ENCODE data around the gene ATXN1. TPM values are rescaled to one million over a fixed set of nuclear protein-coding genes. Genes with fewer than 3 reads are reported as not detected.
"Not testable (repeated sequence)": the region's sequence is repeated elsewhere in the genome, so short reads cannot be mapped to it uniquely, and the experiment has no call there.

Gene ATXN1
- total RNA-seq, 1 donor from 2014 or later, result 107 TPM

- Mint-ChIP-seq H3K27ac (no peak overlapping the region), H3K27me3 (ENCODE audit: insufficient read depth) (no peaks in the 10 kb centered on the region), H3K9me3 (no peaks in the 10 kb centered on the region), H3K4me1 (ENCODE audit: low read depth) (peaks cover 10% of the 10 kb centered on the region), H3K36me3 (ENCODE audit: low read depth) (peaks cover 15% of the 10 kb centered on the region), H3K4me3 (no peak overlapping the region)
- no peak for DNase-seq (ENCODE audit: low spot score)
- intact Hi-C loops (cut with micrococcal nuclease), result no loop called here
Observed at GRCh38 chr6:16391451-16391912, 369.8 kb downstream of the ATXN1 start.

- H3K4me1 Mint-ChIP-seq (ENCODE audit: low read depth); H3K9me3 Mint-ChIP-seq; H3K4me3 Mint-ChIP-seq; DNase-seq (ENCODE audit: low spot score); H3K27ac Mint-ChIP-seq; H3K27me3 Mint-ChIP-seq (ENCODE audit: insufficient read depth); intact Hi-C loops (cut with micrococcal nuclease): not testable (repeated sequence)
- H3K36me3 Mint-ChIP-seq (ENCODE audit: low read depth), result peaks cover 15% of the 10 kb centered on the region
Observed at GRCh38 chr6:16390909-16391450, 370.3 kb downstream of the ATXN1 start.

- Mint-ChIP-seq H3K27me3 (ENCODE audit: insufficient read depth) (no peaks in the 10 kb centered on the region), H3K9me3 (no peaks in the 10 kb centered on the region), H3K27ac (no peak overlapping the region), H3K36me3 (ENCODE audit: low read depth) (peaks cover 19% of the 10 kb centered on the region), H3K4me1 (ENCODE audit: low read depth) (peaks cover 10% of the 10 kb centered on the region), H3K4me3 (no peak overlapping the region)
- intact Hi-C loops (cut with micrococcal nuclease), result no loop called here
- no peak for DNase-seq (ENCODE audit: low spot score)
Observed at GRCh38 chr6:16389642-16390041, 371.6 kb downstream of the ATXN1 start.

- no peaks in the 10 kb centered on the region for H3K27me3 Mint-ChIP-seq (ENCODE audit: insufficient read depth)
- no peak overlapping the region for H3K4me3 Mint-ChIP-seq
- intact Hi-C loops (cut with micrococcal nuclease), result no loop called here
- peaks cover 9% of the 10 kb centered on the region for H3K4me1 Mint-ChIP-seq (ENCODE audit: low read depth)
- H3K9me3 Mint-ChIP-seq, result no peaks in the 10 kb centered on the region
- H3K36me3 Mint-ChIP-seq (ENCODE audit: low read depth), result peaks cover 20% of the 10 kb centered on the region
- DNase-seq (ENCODE audit: low spot score), result no peak
- H3K27ac Mint-ChIP-seq, result no peak overlapping the region
Observed at GRCh38 chr6:16388488-16388887, 372.8 kb downstream of the ATXN1 start.

- intact Hi-C loops (cut with micrococcal nuclease), result no loop called here
- H3K4me1 Mint-ChIP-seq (ENCODE audit: low read depth), result no peaks in the 10 kb centered on the region
Observed at GRCh38 chr6:16386057-16386456, 375.2 kb downstream of the ATXN1 start.

GRCh38 chr6:16383607-16384206 lies 377.6 kb downstream of the ATXN1 start:
- DNase-seq (ENCODE audit: low spot score), result no peak
- intact Hi-C loops (cut with micrococcal nuclease), result no loop called here
- Mint-ChIP-seq H3K27ac (no peak overlapping the region), H3K9me3 (no peaks in the 10 kb centered on the region), H3K4me1 (ENCODE audit: low read depth) (no peaks in the 10 kb centered on the region), H3K36me3 (ENCODE audit: low read depth) (peaks cover 21% of the 10 kb centered on the region), H3K4me3 (no peak overlapping the region), H3K27me3 (ENCODE audit: insufficient read depth) (no peaks in the 10 kb centered on the region)

More at GRCh38 chr6:16386057-16386456, 375.2 kb downstream of the ATXN1 start:
- H3K9me3 Mint-ChIP-seq, result no peaks in the 10 kb centered on the region
- DNase-seq (ENCODE audit: low spot score), result no peak
- no peaks in the 10 kb centered on the region for H3K27me3 Mint-ChIP-seq (ENCODE audit: insufficient read depth)
- peaks cover 18% of the 10 kb centered on the region for H3K36me3 Mint-ChIP-seq (ENCODE audit: low read depth)
- no peak overlapping the region for H3K27ac Mint-ChIP-seq
- H3K4me3 Mint-ChIP-seq, result no peak overlapping the region

GRCh38 chr6:16381968-16382367 lies 379.3 kb downstream of the ATXN1 start:
- H3K4me1 Mint-ChIP-seq (ENCODE audit: low read depth); H3K4me3 Mint-ChIP-seq; DNase-seq (ENCODE audit: low spot score); H3K27me3 Mint-ChIP-seq (ENCODE audit: insufficient read depth); H3K9me3 Mint-ChIP-seq; H3K27ac Mint-ChIP-seq; intact Hi-C loops (cut with micrococcal nuclease): not testable (repeated sequence)
- H3K36me3 Mint-ChIP-seq (ENCODE audit: low read depth), result peaks cover 18% of the 10 kb centered on the region

GRCh38 chr6:16380220-16380809 lies 380.9 kb downstream of the ATXN1 start:
- Mint-ChIP-seq H3K9me3 (no peaks in the 10 kb centered on the region), H3K4me1 (ENCODE audit: low read depth) (no peaks in the 10 kb centered on the region), H3K4me3 (no peak overlapping the region), H3K27ac (no peak overlapping the region), H3K27me3 (ENCODE audit: insufficient read depth) (no peaks in the 10 kb centered on the region), H3K36me3 (ENCODE audit: low read depth) (peaks cover 16% of the 10 kb centered on the region)
- DNase-seq (ENCODE audit: low spot score), result no peak
- intact Hi-C loops (cut with micrococcal nuclease), result no loop called here

- H3K36me3 Mint-ChIP-seq (ENCODE audit: low read depth), result peaks cover 17% of the 10 kb centered on the region
- H3K9me3 Mint-ChIP-seq; H3K4me3 Mint-ChIP-seq; intact Hi-C loops (cut with micrococcal nuclease); DNase-seq (ENCODE audit: low spot score); H3K27me3 Mint-ChIP-seq (ENCODE audit: insufficient read depth); H3K4me1 Mint-ChIP-seq (ENCODE audit: low read depth); H3K27ac Mint-ChIP-seq: not testable (repeated sequence)
Observed at GRCh38 chr6:16378360-16378759, 382.9 kb downstream of the ATXN1 start.

- no peak for DNase-seq (ENCODE audit: low spot score)
- peaks cover 10% of the 10 kb centered on the region for H3K4me1 Mint-ChIP-seq (ENCODE audit: low read depth)
- H3K9me3 Mint-ChIP-seq, result no peaks in the 10 kb centered on the region
- H3K27me3 Mint-ChIP-seq (ENCODE audit: insufficient read depth), result no peaks in the 10 kb centered on the region
- no peak overlapping the region for H3K27ac Mint-ChIP-seq
- peaks cover 17% of the 10 kb centered on the region for H3K36me3 Mint-ChIP-seq (ENCODE audit: low read depth)
- intact Hi-C loops (cut with micrococcal nuclease), result no loop called here
- no peak overlapping the region for H3K4me3 Mint-ChIP-seq
Observed at GRCh38 chr6:16377470-16377869, 383.8 kb downstream of the ATXN1 start.

- Mint-ChIP-seq H3K27ac (no peak overlapping the region), H3K4me3 (no peak overlapping the region), H3K27me3 (ENCODE audit: insufficient read depth) (no peaks in the 10 kb centered on the region), H3K9me3 (no peaks in the 10 kb centered on the region), H3K4me1 (ENCODE audit: low read depth) (peaks cover 10% of the 10 kb centered on the region), H3K36me3 (ENCODE audit: low read depth) (peaks cover 20% of the 10 kb centered on the region)
- intact Hi-C loops (cut with micrococcal nuclease), result no loop called here
- no peak for DNase-seq (ENCODE audit: low spot score)
Observed at GRCh38 chr6:16375843-16376242, 385.4 kb downstream of the ATXN1 start.

GRCh38 chr6:16375206-16375605 lies 386.1 kb downstream of the ATXN1 start:
- Mint-ChIP-seq H3K27me3 (ENCODE audit: insufficient read depth) (no peaks in the 10 kb centered on the region), H3K9me3 (no peaks in the 10 kb centered on the region), H3K4me1 (ENCODE audit: low read depth) (peaks cover 10% of the 10 kb centered on the region), H3K27ac (no peak overlapping the region), H3K4me3 (no peak overlapping the region), H3K36me3 (ENCODE audit: low read depth) (peaks cover 20% of the 10 kb centered on the region)
- DNase-seq (ENCODE audit: low spot score), result no peak
- intact Hi-C loops (cut with micrococcal nuclease), result no loop called here

- no peak for DNase-seq (ENCODE audit: low spot score)
- intact Hi-C loops (cut with micrococcal nuclease), result no loop called here
- Mint-ChIP-seq H3K4me3 (no peak overlapping the region), H3K4me1 (ENCODE audit: low read depth) (peaks cover 10% of the 10 kb centered on the region), H3K27ac (no peak overlapping the region), H3K27me3 (ENCODE audit: insufficient read depth) (peaks cover 2% of the 10 kb centered on the region), H3K36me3 (ENCODE audit: low read depth) (peaks cover 23% of the 10 kb centered on the region), H3K9me3 (no peaks in the 10 kb centered on the region)
Observed at GRCh38 chr6:16374461-16375200, 386.6 kb downstream of the ATXN1 start.

All from activated T-helper 1 cell treated with anti-CD3 and anti-CD28 coated beads, Interleukin-12 subunit alpha, Interleukin-12 subunit beta, Interleukin-2, Interleukin-4 antibody, amounts not matched to agents 30 ng/mL and 10 ng/mL and 1 ng/mL, durations not matched to agents 14 hours and 24 hours and 36 hours (primary cell).